Parathyroid adenoma (tissue), 2 donors: ENCODE results near the gene TYW1.

Source experiments
- H2AFZ ChIP-seq: fragments of 300-600 bp; sonication (generic); one replicate; pipeline ENCODE4 v1.7.0; 2017; ENCODE audit warnings: antibody characterized with exemption, mild to moderate bottlenecking
- H3K27ac ChIP-seq: fragments of 300-600 bp; sonication (generic); one replicate; pipeline ENCODE4 v1.7.0; 2017
- H3K27me3 ChIP-seq: fragments of 300-600 bp; sonication (generic); one replicate; pipeline ENCODE4 v1.7.0; 2017; ENCODE audit warnings: low read length; ENCODE audit not compliant: control insufficient read depth, insufficient read depth
- H3K36me3 ChIP-seq: fragments of 300-600 bp; sonication (generic); one replicate; pipeline ENCODE4 v1.7.0; 2017; ENCODE audit warnings: low read length; ENCODE audit not compliant: control insufficient read depth, insufficient read depth
- H3K4me1 ChIP-seq: fragments of 300-600 bp; sonication (generic); one replicate; pipeline ENCODE4 v1.7.0; 2017; ENCODE audit warnings: control low read depth
- H3K4me2 ChIP-seq: fragments of 300-600 bp; sonication (generic); one replicate; pipeline ENCODE4 v1.7.0; 2017; ENCODE audit warnings: low read length
- H3K4me3 ChIP-seq: fragments of 300-600 bp; sonication (generic); one replicate; pipeline ENCODE4 v1.7.0; 2017; ENCODE audit warnings: low read depth, low read length
- H3K79me2 ChIP-seq: fragments of 300-600 bp; sonication (generic); one replicate; pipeline ENCODE4 v1.7.0; 2017; ENCODE audit warnings: control low read depth
- H3K9ac ChIP-seq: fragments of 300-600 bp; sonication (generic); one replicate; pipeline ENCODE4 v1.7.0; 2017; ENCODE audit warnings: mild to moderate bottlenecking
- H3K9me3 ChIP-seq: fragments of 300-600 bp; sonication (generic); one replicate; pipeline ENCODE4 v1.7.0; 2017; ENCODE audit warnings: low read length; ENCODE audit not compliant: control insufficient read depth
- TF ChIP-seq, protein P1 (sequence below): fragments of 300-600 bp; sonication (generic); IDR thresholded peaks from one replicate; pipeline ENCODE4 v1.7.0; 2017; ENCODE audit warnings: antibody characterized with exemption, mild to moderate bottlenecking
- donor health status: primary hyperparathyroidism.

TYW1 gene

DNA sequence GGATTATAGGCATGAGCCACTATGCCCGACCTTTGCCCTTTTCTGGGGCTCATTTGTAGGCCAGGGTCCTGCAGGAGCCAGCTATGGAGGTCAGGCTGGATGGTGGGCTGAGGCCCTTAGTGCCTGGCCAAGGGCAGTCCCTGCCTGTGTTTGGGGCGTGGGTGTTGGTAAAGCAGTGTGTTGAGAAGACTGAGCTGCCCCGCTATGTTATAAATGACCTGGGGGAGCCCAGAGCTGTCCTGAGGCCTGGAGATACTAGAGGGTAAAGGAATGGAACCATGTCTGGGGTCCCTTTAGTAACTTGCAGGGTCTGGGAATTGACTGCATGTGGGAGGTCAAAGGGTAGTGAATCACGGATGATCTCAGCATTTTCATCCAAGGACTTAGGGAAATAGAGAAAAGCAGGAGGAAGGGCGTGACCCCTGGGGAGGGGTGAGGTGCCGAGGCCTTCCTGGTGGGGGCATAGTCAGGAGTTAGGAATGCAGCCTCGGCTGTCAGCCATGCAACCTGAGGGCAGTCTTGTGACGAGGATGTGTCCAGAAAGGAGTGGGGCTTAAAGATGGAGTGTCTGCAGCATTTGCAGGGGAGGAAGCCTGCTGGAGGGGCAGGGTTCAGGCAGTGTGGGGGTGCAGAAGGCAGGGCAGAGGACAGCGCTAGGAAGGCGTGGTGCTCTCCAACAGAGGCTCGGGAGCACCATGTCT lies 44.1 kb upstream of the TYW1 start:
- Histone ChIP-seq H3K27me3 (no peaks in the 10 kb centered on the region), H2AFZ (no peak overlapping the region), H3K27ac (no peak overlapping the region), H3K4me1 (no peaks in the 10 kb centered on the region), H3K9ac (no peak overlapping the region), H3K9me3 (no peaks in the 10 kb centered on the region), H3K36me3 (no peaks in the 10 kb centered on the region), H3K4me2 (no peak overlapping the region), H3K4me3 (no peak overlapping the region), H3K79me2 (no peaks in the 10 kb centered on the region)
- TF ChIP-seq, protein P1, sequence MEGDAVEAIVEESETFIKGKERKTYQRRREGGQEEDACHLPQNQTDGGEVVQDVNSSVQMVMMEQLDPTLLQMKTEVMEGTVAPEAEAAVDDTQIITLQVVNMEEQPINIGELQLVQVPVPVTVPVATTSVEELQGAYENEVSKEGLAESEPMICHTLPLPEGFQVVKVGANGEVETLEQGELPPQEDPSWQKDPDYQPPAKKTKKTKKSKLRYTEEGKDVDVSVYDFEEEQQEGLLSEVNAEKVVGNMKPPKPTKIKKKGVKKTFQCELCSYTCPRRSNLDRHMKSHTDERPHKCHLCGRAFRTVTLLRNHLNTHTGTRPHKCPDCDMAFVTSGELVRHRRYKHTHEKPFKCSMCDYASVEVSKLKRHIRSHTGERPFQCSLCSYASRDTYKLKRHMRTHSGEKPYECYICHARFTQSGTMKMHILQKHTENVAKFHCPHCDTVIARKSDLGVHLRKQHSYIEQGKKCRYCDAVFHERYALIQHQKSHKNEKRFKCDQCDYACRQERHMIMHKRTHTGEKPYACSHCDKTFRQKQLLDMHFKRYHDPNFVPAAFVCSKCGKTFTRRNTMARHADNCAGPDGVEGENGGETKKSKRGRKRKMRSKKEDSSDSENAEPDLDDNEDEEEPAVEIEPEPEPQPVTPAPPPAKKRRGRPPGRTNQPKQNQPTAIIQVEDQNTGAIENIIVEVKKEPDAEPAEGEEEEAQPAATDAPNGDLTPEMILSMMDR = no peak

DNA sequence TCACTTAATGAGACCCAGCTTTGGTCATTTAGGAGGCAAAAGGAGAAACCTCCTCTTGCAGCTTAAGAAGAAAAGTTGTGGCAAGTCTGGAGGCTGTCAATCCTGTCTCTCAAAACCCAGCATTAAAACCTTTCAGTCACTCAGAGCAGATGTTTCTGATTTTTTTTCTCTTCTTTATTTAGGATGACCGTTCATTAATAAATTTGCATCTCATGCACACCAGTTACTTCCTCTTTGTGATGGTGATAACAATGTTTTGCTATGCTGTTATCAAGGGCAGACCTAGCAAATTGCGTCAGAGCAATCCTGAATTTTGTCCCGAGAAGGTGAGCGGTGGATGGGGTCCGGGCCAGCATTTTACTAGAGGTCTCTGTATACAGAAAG lies 43.6 kb upstream of the TYW1 start:
- Histone ChIP-seq H3K79me2 (no peaks in the 10 kb centered on the region), H3K27me3 (no peaks in the 10 kb centered on the region), H2AFZ (no peak overlapping the region), H3K4me3 (no peak overlapping the region), H3K4me2 (no peak overlapping the region), H3K9me3 (no peaks in the 10 kb centered on the region), H3K27ac (no peak overlapping the region), H3K9ac (no peak overlapping the region), H3K4me1 (no peaks in the 10 kb centered on the region), H3K36me3 (no peaks in the 10 kb centered on the region)
- TF ChIP-seq, protein P1 = no peak

- no peak overlapping the region for H2AFZ ChIP-seq
- no peak overlapping the region for H3K27ac ChIP-seq
- H3K4me2 ChIP-seq = no peak overlapping the region
- no peaks in the 10 kb centered on the region for H3K36me3 ChIP-seq
- H3K4me1 ChIP-seq = no peaks in the 10 kb centered on the region
- H3K9me3 ChIP-seq = no peaks in the 10 kb centered on the region
- TF ChIP-seq, protein P1 = no peak
- H3K79me2 ChIP-seq = no peaks in the 10 kb centered on the region
- no peak overlapping the region for H3K9ac ChIP-seq
- no peak overlapping the region for H3K4me3 ChIP-seq
- no peaks in the 10 kb centered on the region for H3K27me3 ChIP-seq
Observed at GRCh38 chr7:66957595-66958290, 38.9 kb upstream of the TYW1 start.

DNA sequence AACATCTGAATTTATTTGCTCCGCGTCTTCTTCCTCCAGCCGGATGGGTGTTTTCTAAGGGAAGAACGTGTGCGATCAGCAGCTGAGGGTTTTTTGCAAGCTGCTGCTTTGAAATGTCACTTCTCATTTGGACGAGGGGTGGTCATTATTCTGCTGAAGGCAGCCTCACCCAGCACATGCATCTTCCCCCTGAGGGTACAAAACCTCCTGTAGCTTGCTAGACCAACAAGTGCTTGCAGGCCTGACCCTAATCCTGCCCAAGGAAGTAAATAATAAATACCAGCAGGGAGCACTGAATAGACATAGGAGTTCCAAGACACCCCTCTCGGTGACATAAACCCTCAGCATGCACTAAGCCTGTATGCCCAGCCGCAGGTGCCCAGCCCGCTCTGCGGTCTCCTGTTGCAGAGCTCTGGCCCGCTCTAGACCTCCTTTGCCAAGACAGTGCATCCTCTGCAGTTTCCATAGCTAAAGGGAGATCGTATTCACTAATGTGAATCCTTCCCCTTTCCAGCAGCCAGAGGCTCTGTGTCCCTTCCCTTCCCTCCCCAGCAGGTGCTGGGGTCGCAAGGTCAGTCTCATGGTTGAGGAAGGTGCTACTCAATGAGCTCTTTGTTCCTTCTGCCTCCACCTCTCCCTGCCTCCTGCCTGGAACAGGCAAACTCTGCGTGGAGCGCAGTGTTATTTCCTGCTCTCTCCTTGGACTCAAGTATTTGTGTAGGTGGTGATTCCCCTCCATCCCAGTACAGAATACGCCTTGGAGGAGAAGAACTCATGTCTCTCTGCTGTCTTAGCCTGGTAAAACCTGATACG lies 37.9 kb upstream of the TYW1 start:
- Histone ChIP-seq H3K36me3 (no peaks in the 10 kb centered on the region), H3K4me3 (no peak overlapping the region), H3K4me1 (no peaks in the 10 kb centered on the region), H3K9ac (no peak overlapping the region), H3K79me2 (no peaks in the 10 kb centered on the region), H3K4me2 (no peak overlapping the region), H3K9me3 (no peaks in the 10 kb centered on the region), H2AFZ (no peak overlapping the region), H3K27ac (no peak overlapping the region), H3K27me3 (no peaks in the 10 kb centered on the region)
- TF ChIP-seq, protein P1 = no peak
